ENCODE measurements around the gene LARGE1.

- TF ChIP-seq POLR2AphosphoS5 (IDR thresholded peaks at IDR 0.05; ENCODE audit: low read depth, low read length) (no peak), EZH2 (IDR thresholded peaks at IDR 0.05; ENCODE audit: low read depth, low read length, severe bottlenecking) (no peak), POLR2A (IDR thresholded peaks at IDR 0.05; ENCODE audit: control extremely low read depth in 1 of 2, low read depth in 2 of 2, low read length in 2 of 2) (no peak), SIN3A (conservative IDR thresholded peaks at IDR 0.05 in 1 of 2, IDR thresholded peaks at IDR 0.05 in 1 of 2; ENCODE audit: low read depth in 1 of 2, low read length in 2 of 2) (no peak), NRF1 (IDR thresholded peaks at IDR 0.05; ENCODE audit: low read depth, low read length) (no peak)
- TF ChIP-seq, protein P1, sequence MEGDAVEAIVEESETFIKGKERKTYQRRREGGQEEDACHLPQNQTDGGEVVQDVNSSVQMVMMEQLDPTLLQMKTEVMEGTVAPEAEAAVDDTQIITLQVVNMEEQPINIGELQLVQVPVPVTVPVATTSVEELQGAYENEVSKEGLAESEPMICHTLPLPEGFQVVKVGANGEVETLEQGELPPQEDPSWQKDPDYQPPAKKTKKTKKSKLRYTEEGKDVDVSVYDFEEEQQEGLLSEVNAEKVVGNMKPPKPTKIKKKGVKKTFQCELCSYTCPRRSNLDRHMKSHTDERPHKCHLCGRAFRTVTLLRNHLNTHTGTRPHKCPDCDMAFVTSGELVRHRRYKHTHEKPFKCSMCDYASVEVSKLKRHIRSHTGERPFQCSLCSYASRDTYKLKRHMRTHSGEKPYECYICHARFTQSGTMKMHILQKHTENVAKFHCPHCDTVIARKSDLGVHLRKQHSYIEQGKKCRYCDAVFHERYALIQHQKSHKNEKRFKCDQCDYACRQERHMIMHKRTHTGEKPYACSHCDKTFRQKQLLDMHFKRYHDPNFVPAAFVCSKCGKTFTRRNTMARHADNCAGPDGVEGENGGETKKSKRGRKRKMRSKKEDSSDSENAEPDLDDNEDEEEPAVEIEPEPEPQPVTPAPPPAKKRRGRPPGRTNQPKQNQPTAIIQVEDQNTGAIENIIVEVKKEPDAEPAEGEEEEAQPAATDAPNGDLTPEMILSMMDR (IDR thresholded peaks at IDR 0.05; ENCODE audit: control extremely low read depth in 1 of 3, insufficient read depth in 1 of 3, low read depth in 1 of 3, low read length in 3 of 3): no peak
- TF ChIP-seq, protein P2, sequence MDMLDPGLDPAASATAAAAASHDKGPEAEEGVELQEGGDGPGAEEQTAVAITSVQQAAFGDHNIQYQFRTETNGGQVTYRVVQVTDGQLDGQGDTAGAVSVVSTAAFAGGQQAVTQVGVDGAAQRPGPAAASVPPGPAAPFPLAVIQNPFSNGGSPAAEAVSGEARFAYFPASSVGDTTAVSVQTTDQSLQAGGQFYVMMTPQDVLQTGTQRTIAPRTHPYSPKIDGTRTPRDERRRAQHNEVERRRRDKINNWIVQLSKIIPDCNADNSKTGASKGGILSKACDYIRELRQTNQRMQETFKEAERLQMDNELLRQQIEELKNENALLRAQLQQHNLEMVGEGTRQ (IDR thresholded peaks at IDR 0.05; ENCODE audit: low read length): no peak
Observed at GRCh38 chr22:33576205-33576604, 344.1 kb downstream of the LARGE1 start.
